ENCODE data around the gene COX6B1.

Gene COX6B1

DNA sequence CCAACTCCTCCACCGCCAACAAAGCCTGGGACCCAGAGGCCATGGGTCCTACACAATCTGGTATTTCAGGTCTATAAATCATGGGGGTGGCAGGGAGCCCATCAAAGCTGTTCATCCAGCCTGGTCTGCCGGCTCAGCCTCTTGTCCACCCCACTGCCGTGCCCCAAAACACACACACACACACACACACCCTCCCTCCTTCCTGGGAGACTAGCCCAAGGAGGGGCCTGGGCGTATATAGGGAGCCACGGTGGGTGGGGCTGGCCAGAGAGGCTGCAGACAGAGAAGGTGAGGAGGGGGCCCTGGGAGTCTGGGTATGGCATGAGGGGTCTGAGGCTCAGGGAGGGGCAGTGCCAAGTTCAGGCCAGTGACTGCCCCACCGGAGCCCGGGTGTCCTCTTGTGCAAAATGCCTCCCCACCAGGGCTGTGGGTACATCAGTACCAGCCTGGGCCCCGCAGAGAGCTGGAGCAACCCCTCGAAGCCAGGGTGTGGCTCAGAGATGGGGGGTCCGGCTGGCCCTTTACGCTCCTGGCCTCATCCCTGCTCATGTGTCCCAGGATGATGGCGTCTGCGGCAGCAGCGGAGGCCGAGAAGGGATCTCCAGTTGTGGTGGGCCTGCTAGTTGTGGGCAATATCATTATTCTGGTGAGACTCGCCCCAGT is 18.3 kb downstream of the COX6B1 start, which contains the start of gene UPK1A:
Gene UPK1A (plus strand): TSS at position 267 of the 663 bp plus-strand sequence. CDS start 296 bp downstream, at position 563.
- H3K4me3 ChIP-seq (ENCODE audit: low read depth, low read length) = no peak within 1 kb of the TSS
- TF ChIP-seq, protein P1, sequence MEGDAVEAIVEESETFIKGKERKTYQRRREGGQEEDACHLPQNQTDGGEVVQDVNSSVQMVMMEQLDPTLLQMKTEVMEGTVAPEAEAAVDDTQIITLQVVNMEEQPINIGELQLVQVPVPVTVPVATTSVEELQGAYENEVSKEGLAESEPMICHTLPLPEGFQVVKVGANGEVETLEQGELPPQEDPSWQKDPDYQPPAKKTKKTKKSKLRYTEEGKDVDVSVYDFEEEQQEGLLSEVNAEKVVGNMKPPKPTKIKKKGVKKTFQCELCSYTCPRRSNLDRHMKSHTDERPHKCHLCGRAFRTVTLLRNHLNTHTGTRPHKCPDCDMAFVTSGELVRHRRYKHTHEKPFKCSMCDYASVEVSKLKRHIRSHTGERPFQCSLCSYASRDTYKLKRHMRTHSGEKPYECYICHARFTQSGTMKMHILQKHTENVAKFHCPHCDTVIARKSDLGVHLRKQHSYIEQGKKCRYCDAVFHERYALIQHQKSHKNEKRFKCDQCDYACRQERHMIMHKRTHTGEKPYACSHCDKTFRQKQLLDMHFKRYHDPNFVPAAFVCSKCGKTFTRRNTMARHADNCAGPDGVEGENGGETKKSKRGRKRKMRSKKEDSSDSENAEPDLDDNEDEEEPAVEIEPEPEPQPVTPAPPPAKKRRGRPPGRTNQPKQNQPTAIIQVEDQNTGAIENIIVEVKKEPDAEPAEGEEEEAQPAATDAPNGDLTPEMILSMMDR (IDR thresholded peaks at IDR 0.05; ENCODE audit: borderline replicate concordance, insufficient read depth, low read depth, low read length) = no peak

DNA sequence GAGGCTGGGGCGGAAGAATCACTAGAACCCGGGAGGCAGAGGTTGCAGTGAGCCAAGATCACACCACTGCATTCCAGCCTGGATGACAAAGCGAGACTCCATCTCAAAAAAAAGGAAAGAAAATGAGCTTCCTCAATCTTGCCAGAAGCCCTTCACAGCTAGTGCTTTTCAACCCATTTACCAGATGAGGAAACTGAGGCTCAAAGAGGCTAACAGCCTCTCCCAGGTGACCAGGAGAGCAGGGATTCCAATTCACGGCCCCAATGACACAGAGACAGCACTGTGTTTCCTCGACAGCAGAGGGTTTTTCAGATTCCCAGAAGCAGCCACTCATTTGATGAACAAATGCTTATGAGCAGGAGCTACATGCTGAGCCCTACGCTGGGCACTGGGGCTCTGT is 21.4 kb downstream of the COX6B1 start:
- TF ChIP-seq, protein P1 (IDR thresholded peaks at IDR 0.05; ENCODE audit: borderline replicate concordance, insufficient read depth, low read depth, low read length) = no peak
- H3K4me3 ChIP-seq (ENCODE audit: low read depth, low read length) = no peak overlapping the region

DNA sequence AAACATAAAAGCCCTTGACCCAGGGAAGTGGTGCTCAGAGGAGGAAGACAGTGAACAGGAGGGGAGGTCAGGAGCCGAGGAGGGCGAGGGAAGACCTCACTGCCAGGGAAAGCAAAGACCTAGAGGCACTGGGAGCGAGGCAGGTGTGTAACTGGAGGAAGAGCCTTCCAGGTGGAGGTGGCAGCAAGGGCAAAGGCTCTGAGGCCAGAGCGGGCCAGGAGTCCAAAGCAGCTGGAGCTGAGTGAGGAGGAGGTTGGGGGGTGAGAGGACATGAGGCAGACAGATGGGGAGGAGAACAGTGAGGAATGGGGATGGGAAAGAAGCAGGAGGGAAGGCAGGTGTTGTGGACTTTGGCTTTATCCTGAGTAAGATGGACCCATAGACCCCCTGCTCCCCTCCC is 21.9 kb downstream of the COX6B1 start:
- TF ChIP-seq, protein P1 (IDR thresholded peaks at IDR 0.05; ENCODE audit: borderline replicate concordance, insufficient read depth, low read depth, low read length) = no peak
- no peak overlapping the region for H3K4me3 ChIP-seq (ENCODE audit: low read depth, low read length)

DNA sequence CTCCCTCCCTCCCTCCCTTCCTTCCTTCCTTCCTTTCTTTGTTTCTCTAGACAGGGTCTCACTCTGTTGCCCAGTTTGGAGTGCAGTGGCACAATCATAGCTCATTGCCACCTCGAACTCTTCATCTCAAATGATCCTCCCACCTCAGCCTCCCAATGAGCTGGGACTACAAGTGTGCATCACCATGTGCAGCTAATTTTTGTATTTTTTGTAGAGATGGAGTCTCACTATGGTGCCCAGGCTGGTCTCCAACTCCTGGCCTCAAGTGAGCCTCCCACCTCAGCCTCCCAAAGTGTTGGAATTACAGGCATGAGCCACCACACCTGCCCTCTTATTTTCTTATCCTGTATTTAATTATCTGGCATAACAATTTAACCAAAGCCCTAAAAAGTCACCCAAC is 22.6 kb downstream of the COX6B1 start:
- no peak overlapping the region for H3K4me3 ChIP-seq (ENCODE audit: low read depth, low read length)
- TF ChIP-seq, protein P1 (IDR thresholded peaks at IDR 0.05; ENCODE audit: borderline replicate concordance, insufficient read depth, low read depth, low read length) = no peak

DNA sequence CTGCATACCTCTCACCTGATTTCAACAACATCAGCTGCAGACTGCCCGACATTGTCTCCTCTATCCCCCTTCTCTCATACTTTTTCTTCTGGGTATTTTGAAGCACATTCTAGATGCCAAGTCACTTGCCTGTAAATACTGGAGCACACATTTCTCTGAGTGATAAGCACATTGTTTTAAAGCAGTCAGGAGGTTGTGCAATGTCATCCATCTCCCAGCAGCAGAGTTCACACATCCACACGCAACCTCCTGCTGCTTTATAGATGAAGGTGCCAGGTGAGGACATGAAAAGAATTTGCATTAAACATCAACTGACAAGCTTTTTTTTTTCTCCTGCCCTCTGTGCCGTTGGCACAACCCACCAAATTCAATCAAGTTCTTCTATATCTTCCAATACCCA is 23.7 kb downstream of the COX6B1 start:
- TF ChIP-seq, protein P1 (IDR thresholded peaks at IDR 0.05; ENCODE audit: borderline replicate concordance, insufficient read depth, low read depth, low read length) = no peak
- H3K4me3 ChIP-seq (ENCODE audit: low read depth, low read length) = no peak overlapping the region

DNA sequence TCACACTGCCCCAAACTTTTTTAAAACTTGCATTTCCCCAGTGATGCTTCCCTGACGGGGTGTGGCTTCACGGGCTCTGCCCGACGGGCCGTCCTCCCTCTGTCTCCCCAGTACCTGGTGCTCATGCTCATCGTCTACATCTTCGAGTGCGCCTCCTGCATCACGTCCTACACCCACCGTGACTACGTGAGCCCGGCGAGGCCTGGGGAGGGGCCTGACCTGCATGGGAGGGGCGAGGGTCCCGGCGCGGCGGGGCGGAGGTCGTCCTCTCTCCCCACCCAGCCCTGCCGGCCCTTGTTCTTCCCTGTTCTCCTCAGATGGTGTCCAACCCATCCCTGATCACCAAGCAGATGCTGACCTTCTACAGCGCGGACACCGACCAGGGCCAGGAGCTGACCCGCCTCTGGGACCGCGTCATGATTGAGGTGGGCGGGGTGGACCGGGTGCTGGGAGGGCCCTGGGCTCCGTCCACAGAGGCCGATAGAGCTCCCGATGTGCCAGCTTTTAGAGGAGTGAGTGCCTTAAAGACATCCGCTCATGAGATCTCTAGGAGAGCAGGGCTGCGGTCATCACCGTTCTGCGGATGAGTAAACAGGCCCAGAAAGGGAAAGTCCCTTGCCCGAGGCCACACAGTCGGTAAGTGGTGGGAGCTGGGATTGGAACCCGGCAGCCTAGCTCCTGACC is 25.1 kb downstream of the COX6B1 start:
- H3K4me3 ChIP-seq (ENCODE audit: low read depth, low read length) = peak overlapping the region; percentile 18
- TF ChIP-seq, protein P1 (IDR thresholded peaks at IDR 0.05; ENCODE audit: borderline replicate concordance, insufficient read depth, low read depth, low read length) = no peak

All from GM12875 (cell line).